ENCODE measurements around the gene ERVMER34-1.

- no peak for TF ChIP-seq CTCF (conservative IDR thresholded peaks at IDR 0.05; ENCODE audit: low read depth, low read length)
- no peak for TF ChIP-seq EZH2 (IDR thresholded peaks at IDR 0.05; ENCODE audit: borderline replicate concordance, low read depth, low read length, poor library complexity, severe bottlenecking)
These were observed 37.6 kb upstream of the ERVMER34-1 start for GRCh38 chr4:52788806-52789205.
